Gastrocnemius medialis (tissue), 4 donors: ENCODE results near the gene EVC. TPM values are rescaled to one million over a fixed set of nuclear protein-coding genes. Genes with fewer than 3 reads are reported as not detected.

ENCODE experiments used
- ATAC-seq, 2 donors: fragments of 150-250 bp; one replicate each; pipeline ENCODE4 v1.9.1; 2016
- DNase-seq, 2 donors: peaks; one replicate each; pipeline ENCODE4 v3.0.0-alpha.2; 2019
- H3K27ac ChIP-seq, 4 donors: fragments of 200-600 bp; sonication (generic); 1 replicate in 1 of 4; 2 replicates in 3 of 4; pipeline ENCODE4 v1.5.1; 2016 to 2018; ENCODE audit warnings: mild to moderate bottlenecking in 2 of 4, moderate library complexity in 1 of 4
- H3K27me3 ChIP-seq, 3 donors: fragments of 200-600 bp; sonication (generic) in 2 of 3; 1 replicate in 1 of 3; 2 replicates in 2 of 3; pipeline versions ENCODE4 v1.5.1 to v1.6.0; 2016 to 2019; ENCODE audit warnings: mild to moderate bottlenecking in 1 of 3, moderate library complexity in 1 of 3
- H3K36me3 ChIP-seq, 2 donors: fragments of 200-600 bp; sonication (generic) in 1 of 2; one replicate each; pipeline ENCODE4 v1.5.1; 2017 to 2018
- H3K4me1 ChIP-seq, 2 donors: fragments of 200-600 bp; sonication (generic) in 1 of 2; one replicate each; pipeline ENCODE4 v1.5.1; 2016 to 2017; ENCODE audit warnings: mild to moderate bottlenecking in 2 of 2
- H3K4me3 ChIP-seq, 4 donors: fragments of 200-600 bp; sonication (generic) in 3 of 4; 1 replicate in 1 of 4; 2 replicates in 3 of 4; pipeline ENCODE4 v1.5.1; 2016 to 2019; ENCODE audit warnings: mild to moderate bottlenecking in 2 of 4
- H3K9me3 ChIP-seq, 3 donors: fragments of 200-600 bp; sonication (generic) in 2 of 3; 1 replicate in 1 of 3; 2 replicates in 2 of 3; pipeline ENCODE4 v1.5.1; 2016 to 2019
- CTCF ChIP-seq, 5 experiments: fragments of 450-650 bp in 3 of 5; fragments of 200-600 bp in 2 of 5; sonication (generic) in 2 of 5; IDR thresholded peaks in 4 of 5; conservative IDR thresholded peaks in 1 of 5; 1 replicate in 4 of 5; 2 replicates in 1 of 5; pipeline ENCODE4 v1.5.1; 2016 to 2019; ENCODE audit warnings: antibody characterized with exemption in 5 of 5, mild to moderate bottlenecking in 3 of 5, moderate library complexity in 3 of 5
- POLR2A ChIP-seq, 2 donors: fragments of 450-650 bp; IDR thresholded peaks; one replicate each; pipeline ENCODE4 v1.6.1; 2017; ENCODE audit warnings: antibody characterized with exemption in 2 of 2, mild to moderate bottlenecking in 2 of 2, moderate library complexity in 2 of 2
- in situ Hi-C, 4 donors: fragments of 200-750 bp; cut with MboI; loops; one replicate each; pipeline versions ENCODE4 v1.15.0 to v1.8.0; 2017; ENCODE audit warnings: low sequenced_read_pairs in 4 of 4
- intact Hi-C: fragments of 100-400 bp; cut with DNase I; formaldehyde crosslinking; loops from one replicate; pipeline ENCODE4 v1.15.1; 2023; ENCODE audit warnings: low total_unique reads
- total RNA-seq, 4 donors: library from RNA; depleted of rRNA; stranded (reverse); fragments of >200 nt; gene quantifications; one replicate each; pipeline versions ENCODE4 v1.1.0 to v1.2.3, GENCODE V29; 2016

Gene EVC
- total RNA-seq, 4 donors from 2014 or later: 1.5 to 9.8 (median 2.0) TPM

- Histone ChIP-seq H3K27ac (peak overlapping the region in 1 of 4 donors; percentile 28), H3K4me1 (peaks cover 0 to 3% of the 10 kb centered on the region in 2 donors), H3K27me3 (no peaks in the 10 kb centered on the region), H3K9me3 (no peaks in the 10 kb centered on the region), H3K4me3 (no peak overlapping the region), H3K36me3 (no peaks in the 10 kb centered on the region)
- in situ Hi-C loops (no loop called here), intact Hi-C loops (no loop called here)
- DNase-seq (peak; percentile 15 to 36), ATAC-seq (peak; percentile 53)
- no peak for TF ChIP-seq POLR2A (IDR thresholded peaks at IDR 0.05)
- no peak for TF ChIP-seq CTCF (IDR thresholded peaks at IDR 0.05 in 4 of 5, conservative IDR thresholded peaks at IDR 0.05 in 1 of 5)
Measured at GRCh38 chr4:5750946-5751665, 40.1 kb downstream of the EVC start.

- ATAC-seq: no peak
- no peak for DNase-seq
- no peaks in the 10 kb centered on the region for H3K27me3 ChIP-seq
- H3K4me3 ChIP-seq: no peak overlapping the region
- no peaks in the 10 kb centered on the region for H3K9me3 ChIP-seq
- no peak for TF ChIP-seq POLR2A (IDR thresholded peaks at IDR 0.05)
- no peaks in the 10 kb centered on the region for H3K36me3 ChIP-seq
- in situ Hi-C loops (no loop called here), intact Hi-C loops (no loop called here)
- H3K4me1 ChIP-seq: peaks cover 0 to 3% of the 10 kb centered on the region in 2 donors
- H3K27ac ChIP-seq: no peak overlapping the region
Measured at GRCh38 chr4:5751666-5752375, 40.8 kb downstream of the EVC start.

GRCh38 chr4:5752376-5753184 is 41.6 kb downstream of the EVC start:
- in situ Hi-C loops: no loop called here
- intact Hi-C loops: no loop called here
- Histone ChIP-seq H3K4me1 (peaks cover 0 to 3% of the 10 kb centered on the region in 2 donors), H3K27ac (no peak overlapping the region), H3K9me3 (no peaks in the 10 kb centered on the region), H3K27me3 (no peaks in the 10 kb centered on the region), H3K36me3 (no peaks in the 10 kb centered on the region), H3K4me3 (no peak overlapping the region)
- DNase-seq (no peak), ATAC-seq (no peak)
- TF ChIP-seq CTCF (IDR thresholded peaks at IDR 0.05 in 4 of 5, conservative IDR thresholded peaks at IDR 0.05 in 1 of 5): no peak
- TF ChIP-seq POLR2A (IDR thresholded peaks at IDR 0.05): no peak

- no peak for ATAC-seq
- intact Hi-C loops: no loop called here
Measured at GRCh38 chr4:5753366-5753765, 42.4 kb downstream of the EVC start.

More at GRCh38 chr4:5753366-5753765, 42.4 kb downstream of the EVC start:
- H3K9me3 ChIP-seq: no peaks in the 10 kb centered on the region
- H3K27ac ChIP-seq: no peak overlapping the region
- no peak for DNase-seq
- no peaks in the 10 kb centered on the region for H3K27me3 ChIP-seq
- in situ Hi-C loops: no loop called here
- no peaks in the 10 kb centered on the region for H3K4me1 ChIP-seq
- H3K36me3 ChIP-seq: no peaks in the 10 kb centered on the region
- no peak overlapping the region for H3K4me3 ChIP-seq
- TF ChIP-seq CTCF (IDR thresholded peaks at IDR 0.05 in 4 of 5, conservative IDR thresholded peaks at IDR 0.05 in 1 of 5): no peak
- TF ChIP-seq POLR2A (IDR thresholded peaks at IDR 0.05): no peak
